ENCODE results near the gene RTEL1.
"Not testable (repeated sequence)": the region's sequence is repeated elsewhere in the genome, so short reads cannot be mapped to it uniquely, and the experiment has no call there.

DNA sequence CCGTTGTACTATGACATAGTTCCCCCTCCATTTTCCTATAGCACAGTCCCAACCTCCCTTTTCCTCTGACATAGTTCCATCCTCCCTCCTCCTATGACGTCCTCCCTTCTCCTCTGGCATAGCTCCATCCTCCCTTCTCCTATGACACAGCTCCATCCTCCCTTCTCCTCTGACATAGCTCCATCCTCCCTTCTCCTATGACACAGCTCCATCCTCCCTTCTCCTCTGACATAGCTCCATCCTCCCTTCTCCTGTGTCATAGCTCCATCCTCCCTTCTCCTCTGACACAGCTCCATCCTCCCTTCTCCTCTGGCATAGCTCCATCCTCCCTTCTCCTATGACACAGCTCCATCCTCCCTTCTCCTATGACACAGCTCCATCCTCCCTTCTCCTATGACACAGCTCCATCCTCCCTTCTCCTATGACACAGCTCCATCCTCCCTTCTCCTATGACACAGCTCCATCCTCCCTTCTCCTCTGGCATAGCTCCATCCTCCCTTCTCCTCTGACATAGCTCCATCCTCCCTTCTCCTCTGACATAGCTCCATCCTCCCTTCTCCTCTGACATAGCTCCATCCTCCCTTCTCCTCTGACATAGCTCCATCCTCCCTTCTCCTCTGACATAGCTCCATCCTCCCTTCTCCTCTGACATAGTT, 65.0 kb downstream of the RTEL1 start:
- TF ChIP-seq EZH2 (IDR thresholded peaks at IDR 0.05; ENCODE audit: borderline replicate concordance, low read depth, low read length, severe bottlenecking), result not testable (repeated sequence)
- TF ChIP-seq, protein P1, sequence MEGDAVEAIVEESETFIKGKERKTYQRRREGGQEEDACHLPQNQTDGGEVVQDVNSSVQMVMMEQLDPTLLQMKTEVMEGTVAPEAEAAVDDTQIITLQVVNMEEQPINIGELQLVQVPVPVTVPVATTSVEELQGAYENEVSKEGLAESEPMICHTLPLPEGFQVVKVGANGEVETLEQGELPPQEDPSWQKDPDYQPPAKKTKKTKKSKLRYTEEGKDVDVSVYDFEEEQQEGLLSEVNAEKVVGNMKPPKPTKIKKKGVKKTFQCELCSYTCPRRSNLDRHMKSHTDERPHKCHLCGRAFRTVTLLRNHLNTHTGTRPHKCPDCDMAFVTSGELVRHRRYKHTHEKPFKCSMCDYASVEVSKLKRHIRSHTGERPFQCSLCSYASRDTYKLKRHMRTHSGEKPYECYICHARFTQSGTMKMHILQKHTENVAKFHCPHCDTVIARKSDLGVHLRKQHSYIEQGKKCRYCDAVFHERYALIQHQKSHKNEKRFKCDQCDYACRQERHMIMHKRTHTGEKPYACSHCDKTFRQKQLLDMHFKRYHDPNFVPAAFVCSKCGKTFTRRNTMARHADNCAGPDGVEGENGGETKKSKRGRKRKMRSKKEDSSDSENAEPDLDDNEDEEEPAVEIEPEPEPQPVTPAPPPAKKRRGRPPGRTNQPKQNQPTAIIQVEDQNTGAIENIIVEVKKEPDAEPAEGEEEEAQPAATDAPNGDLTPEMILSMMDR (IDR thresholded peaks at IDR 0.05; ENCODE audit: borderline replicate concordance, extremely low read depth, low read length, poor library complexity, severe bottlenecking), result not testable (repeated sequence)

Measured in DND-41 (cell line).